GM21360 (cell line): Measurements from ENCODE around the gene STX4.

Experiments
- ATAC-seq: cut with Tn5 transposase; IDR thresholded peaks from one replicate; pipeline ENCODE4 v1.9.1; 2021; ENCODE audit warnings: mild to moderate bottlenecking, moderate library complexity; ENCODE audit not compliant: unreplicated experiment

The STX4 gene

DNA sequence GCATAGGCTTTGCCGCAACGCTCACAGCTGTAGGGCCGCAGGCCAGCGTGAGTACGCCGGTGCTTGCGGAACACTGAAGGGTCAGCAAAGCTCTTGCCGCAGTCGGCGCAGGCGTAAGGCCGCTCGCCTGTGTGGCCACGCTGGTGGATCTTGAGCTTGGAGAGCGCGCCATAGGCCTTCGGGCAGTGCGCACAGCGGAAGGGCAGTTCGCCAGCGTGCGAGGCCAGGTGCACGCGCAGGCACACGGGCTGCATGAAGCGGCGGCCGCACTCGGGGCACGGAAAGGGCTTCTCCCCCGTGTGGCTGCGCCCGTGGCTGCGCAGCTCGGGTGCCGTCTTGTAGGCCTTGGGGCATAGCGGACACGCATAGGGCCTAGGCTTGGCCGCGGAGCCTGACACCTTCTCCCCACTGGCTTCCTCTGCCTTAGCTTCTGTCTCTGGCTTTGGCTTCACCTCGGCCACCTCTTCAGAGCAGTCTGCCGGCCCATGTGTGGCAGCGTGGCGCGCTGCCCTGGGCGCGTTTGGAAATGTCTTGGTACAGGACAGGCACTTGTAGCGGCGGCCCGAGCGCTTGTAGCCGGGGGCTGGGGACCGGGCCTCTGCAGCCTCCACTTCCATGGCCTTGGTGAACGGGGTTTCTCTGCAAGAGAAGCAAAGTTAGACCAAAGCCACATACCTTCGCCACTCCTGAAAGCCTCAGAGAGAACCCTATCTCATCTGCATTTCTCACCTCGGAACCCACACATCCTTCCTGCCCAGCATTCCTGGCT lies 30.7 kb downstream of the STX4 start:
- no peak for ATAC-seq

GRCh38 chr16:31064882-31065461 lies 31.6 kb downstream of the STX4 start:
- ATAC-seq, result no peak

GRCh38 chr16:31067342-31067741 lies 34.0 kb downstream of the STX4 start:
- ATAC-seq, result no peak

- ATAC-seq, result no peak
Observed at GRCh38 chr16:31071861-31072260, 38.5 kb downstream of the STX4 start.

DNA sequence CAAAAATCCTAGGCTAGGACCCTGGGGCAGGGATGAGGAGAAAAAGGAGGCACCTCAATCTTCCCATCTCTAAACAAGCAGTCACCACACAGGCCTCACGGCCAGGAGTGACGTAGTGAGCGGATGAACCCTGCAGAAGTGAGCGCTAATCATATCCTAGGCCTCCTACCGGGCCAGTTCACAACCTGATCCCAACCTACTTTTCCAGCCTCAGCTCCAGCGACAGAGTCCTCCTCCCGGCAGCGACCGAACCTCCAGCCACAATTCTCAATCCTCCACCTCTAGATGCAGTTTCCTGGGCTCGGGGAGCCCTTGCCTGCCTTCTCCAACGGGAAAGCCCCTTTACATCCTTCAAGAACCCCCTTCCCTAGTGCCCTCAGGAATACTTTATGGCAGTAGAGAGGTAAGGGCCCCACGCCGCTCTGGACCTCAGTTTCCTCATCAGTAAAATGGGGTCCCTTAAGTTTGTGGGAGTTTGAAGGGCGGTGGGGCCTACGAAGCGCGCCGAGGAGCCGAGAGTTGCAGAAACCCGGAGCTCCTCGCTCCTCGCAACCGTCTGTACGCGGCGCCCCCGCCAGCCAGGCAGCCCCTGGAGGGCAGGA lies 39.3 kb downstream of the STX4 start:
- no peak for ATAC-seq

DNA sequence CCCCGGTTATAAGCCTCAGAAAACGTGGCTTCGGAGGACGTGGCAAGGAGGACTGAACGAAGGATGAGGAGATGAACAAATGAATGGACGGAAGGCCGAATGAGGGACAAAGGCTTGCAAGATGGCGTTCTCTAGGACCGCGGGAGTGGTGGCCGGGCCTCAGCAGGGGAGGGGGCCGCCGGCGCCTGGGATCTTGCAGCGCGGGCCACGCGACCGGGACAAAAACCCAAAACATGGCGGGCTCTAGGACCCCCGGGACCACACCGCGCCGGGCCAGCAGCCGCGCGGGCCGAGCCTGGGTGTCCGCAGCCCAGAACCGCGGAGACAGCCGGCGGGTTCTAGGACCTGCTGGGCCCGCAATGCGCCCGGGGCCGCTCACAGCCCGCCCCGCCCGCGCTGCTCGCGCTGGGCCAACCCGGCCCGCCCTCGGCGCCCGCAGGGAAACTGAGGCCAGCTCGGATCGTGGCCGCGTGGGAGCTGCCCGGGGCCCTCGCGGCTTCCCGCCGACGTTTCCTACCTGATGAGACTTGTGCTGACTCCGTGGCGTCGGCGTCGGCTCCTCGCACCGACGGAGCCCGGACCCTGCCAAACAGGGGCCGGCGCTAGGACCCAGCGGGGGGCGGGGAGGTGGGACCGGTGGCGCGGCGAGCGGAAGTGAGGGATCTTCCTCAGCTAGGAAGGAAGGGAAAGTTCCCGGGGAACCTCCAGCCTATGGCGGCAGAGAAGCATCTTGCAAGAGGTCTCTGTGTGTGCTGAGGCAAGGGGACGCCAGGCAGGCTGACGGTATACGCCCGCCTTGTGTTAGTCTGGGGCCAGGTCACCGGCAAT lies 40.0 kb downstream of the STX4 start:
- peak; percentile 37 for ATAC-seq

DNA sequence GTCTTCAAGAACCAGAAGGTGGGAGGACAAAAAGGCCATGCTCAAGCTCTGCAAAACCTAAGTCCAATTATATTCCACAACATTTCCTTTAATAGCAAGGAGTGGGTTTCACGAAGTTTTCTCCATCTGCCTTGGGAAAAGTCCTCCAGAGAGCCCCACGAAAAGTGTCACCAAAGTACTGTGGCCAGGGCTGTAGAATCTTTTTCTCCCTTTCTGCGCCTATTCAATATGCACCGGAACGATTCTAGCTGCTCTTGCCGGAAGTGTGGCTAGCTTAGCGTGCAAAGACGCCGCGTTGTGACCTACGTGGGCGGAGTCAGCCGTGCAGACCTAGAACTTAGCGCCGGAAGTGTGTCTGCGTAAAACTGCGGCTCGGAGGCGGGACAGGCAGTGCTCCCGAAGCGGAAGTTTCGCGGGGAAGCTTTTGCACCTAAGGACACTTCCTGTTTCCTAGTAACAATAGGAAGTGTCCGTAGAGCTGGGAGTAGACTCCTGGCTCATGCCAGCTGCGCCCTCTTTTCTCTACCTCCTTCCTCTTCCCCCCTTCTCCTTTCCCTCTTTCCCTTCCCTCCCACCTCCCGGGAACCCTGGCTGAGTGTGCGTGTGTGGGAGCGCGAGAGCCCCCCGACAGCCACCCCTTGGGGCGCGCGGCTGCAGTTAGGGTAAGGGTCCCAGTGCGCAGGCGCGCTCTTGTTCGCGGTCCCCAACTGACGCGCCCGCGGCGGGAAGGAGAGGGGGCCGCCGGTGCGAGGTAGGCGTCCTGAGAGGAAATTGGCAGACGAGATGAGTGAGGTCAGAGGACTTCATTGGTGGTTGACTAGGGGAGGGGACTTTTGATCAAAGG lies 40.8 kb downstream of the STX4 start, which contains the start of the genes ZNF646 and ZNF668:
Gene ZNF646, plus strand, starts transcription at position 453 of the 844 bp plus-strand sequence. CDS start 1,903 bp downstream, outside the sequence.
Gene ZNF668, minus strand, starts transcription at position 271 of the 844 bp plus-strand sequence. CDS start 9,781 bp downstream, outside the sequence.
- ATAC-seq, result peak; percentile 62

- ATAC-seq, result no peak
Observed at GRCh38 chr16:31074814-31075183, 41.4 kb downstream of the STX4 start.

DNA sequence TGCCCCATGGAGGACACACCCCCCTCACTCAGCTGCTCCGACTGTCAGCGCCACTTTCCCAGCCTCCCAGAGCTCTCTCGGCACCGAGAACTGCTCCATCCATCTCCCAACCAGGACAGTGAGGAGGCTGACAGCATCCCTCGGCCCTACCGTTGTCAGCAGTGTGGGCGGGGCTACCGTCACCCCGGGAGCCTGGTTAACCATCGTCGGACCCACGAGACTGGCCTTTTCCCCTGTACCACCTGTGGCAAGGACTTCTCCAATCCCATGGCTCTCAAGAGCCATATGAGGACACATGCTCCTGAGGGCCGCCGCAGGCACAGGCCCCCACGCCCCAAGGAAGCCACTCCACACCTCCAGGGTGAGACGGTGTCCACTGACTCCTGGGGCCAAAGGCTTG lies 43.0 kb downstream of the STX4 start:
- ATAC-seq, result no peak

DNA sequence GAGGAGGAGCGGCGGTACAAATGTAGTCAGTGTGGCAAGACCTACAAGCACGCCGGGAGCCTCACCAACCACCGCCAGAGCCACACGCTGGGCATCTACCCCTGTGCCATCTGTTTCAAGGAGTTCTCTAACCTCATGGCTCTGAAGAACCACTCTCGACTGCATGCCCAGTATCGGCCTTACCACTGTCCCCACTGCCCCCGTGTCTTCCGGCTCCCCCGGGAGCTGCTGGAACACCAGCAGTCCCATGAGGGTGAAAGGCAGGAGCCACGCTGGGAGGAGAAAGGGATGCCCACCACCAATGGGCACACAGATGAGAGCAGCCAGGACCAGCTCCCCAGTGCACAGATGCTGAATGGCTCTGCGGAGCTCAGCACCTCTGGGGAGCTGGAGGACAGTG lies 43.7 kb downstream of the STX4 start:
- ATAC-seq, result no peak

GRCh38 chr16:31077592-31078396 lies 44.4 kb downstream of the STX4 start:
- no peak for ATAC-seq

GRCh38 chr16:31078597-31079341 lies 45.4 kb downstream of the STX4 start:
- ATAC-seq, result no peak

DNA sequence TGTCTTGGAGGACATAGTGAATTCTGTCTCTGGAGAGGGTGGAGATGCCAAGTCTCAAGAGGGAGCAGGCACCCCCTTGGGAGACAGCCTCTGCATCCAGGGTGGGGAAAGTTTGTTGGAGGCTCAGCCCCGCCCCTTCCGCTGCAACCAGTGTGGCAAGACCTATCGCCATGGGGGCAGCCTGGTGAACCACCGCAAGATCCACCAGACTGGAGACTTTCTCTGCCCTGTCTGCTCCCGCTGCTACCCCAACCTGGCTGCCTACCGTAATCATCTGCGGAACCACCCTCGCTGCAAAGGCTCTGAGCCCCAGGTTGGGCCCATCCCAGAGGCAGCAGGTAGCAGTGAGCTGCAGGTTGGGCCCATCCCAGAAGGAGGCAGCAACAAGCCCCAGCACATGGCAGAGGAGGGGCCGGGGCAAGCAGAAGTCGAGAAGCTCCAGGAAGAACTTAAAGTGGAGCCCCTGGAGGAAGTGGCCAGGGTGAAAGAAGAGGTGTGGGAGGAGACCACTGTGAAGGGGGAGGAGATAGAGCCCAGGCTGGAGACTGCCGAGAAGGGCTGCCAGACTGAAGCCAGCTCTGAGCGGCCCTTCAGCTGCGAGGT lies 46.1 kb downstream of the STX4 start:
- ATAC-seq, result no peak

GRCh38 chr16:31080035-31080629 lies 46.8 kb downstream of the STX4 start:
- no peak for ATAC-seq

GRCh38 chr16:31080756-31081419 lies 47.5 kb downstream of the STX4 start:
- ATAC-seq, result no peak

GRCh38 chr16:31081428-31082351 lies 48.3 kb downstream of the STX4 start:
- ATAC-seq, result no peak
